ENCODE results near the gene STKLD1.
"Not testable (repeated sequence)": the region's sequence is repeated elsewhere in the genome, so short reads cannot be mapped to it uniquely, and the experiment has no call there.

The STKLD1 gene

GRCh38 chr9:133451865-133452264 lies 75.7 kb downstream of the STKLD1 start:
- not testable (repeated sequence) for DNase-seq

GRCh38 chr9:133452562-133452961 lies 76.4 kb downstream of the STKLD1 start:
- DNase-seq: no peak

GRCh38 chr9:133453651-133454050 lies 77.5 kb downstream of the STKLD1 start:
- no peak for DNase-seq

- no peak for DNase-seq
Measured at GRCh38 chr9:133454325-133454724, 78.2 kb downstream of the STKLD1 start.

- DNase-seq: no peak
Measured at GRCh38 chr9:133454943-133455673, 78.9 kb downstream of the STKLD1 start.

Measured in fibroblast of skin of right quadriceps (primary cell).